C4-2B (cell line): ENCODE measurements around the gene HYAL2.

Experiments
- CTCF ChIP-seq: fragments of 450-650 bp; conservative IDR thresholded peaks from 2 replicates; pipeline ENCODE4 v1.5.1; 2017; ENCODE audit warnings: mild to moderate bottlenecking
- ZFX ChIP-seq: fragments of 450-650 bp; IDR thresholded peaks from 2 replicates; pipeline ENCODE4 v1.6.1; 2017

DNA sequence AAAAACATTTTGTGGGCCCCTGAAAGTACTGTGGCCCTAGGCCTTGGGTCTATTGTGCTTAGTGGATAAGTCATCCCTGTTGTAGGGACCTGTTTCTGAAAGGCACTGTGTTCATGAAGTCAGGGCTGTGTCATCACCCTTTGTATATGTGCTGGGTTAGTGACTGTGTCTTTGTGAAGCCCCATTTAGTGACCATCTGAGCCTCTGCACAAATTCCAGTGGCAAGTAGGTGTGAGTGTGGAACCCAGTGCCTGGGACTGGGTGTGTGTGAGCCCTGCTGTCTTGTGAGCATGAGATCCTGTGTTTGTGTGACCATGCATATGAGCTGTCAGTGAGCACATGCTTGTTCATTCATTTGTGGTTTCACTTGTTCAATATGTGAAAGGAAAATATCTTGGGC lies 17.9 kb downstream of the HYAL2 start:
- TF ChIP-seq CTCF: no peak
- TF ChIP-seq ZFX: no peak
